T-cell (primary cell): ENCODE results near the gene RSRP1. TPM values are rescaled to one million over a fixed set of nuclear protein-coding genes. Genes with fewer than 3 reads are reported as not detected.
"Not testable (repeated sequence)": the region's sequence is repeated elsewhere in the genome, so short reads cannot be mapped to it uniquely, and the experiment has no call there.

ENCODE experiments used
- ATAC-seq, 4 experiments: fragments of 200-7000 bp in 3 of 4; fragments of 150-1000 bp in 1 of 4; cut with Tn5 transposase; replicated peaks in 1 of 4; 1 replicate in 3 of 4; 2 replicates in 1 of 4; pipeline ENCODE4 v1.10.0; 2021; ENCODE audit warnings: moderate library complexity in 3 of 4, mild to moderate bottlenecking in 2 of 4, moderate number of reproducible peaks in 1 of 4
- CTCF ChIA-PET, 2 donors: fragments of 300-600 bp; sonication (Branson Sonifier 250); formaldehyde crosslinking; loops; one replicate each; lab custom pipeline; 2022; ENCODE audit warnings: antibody characterized with exemption in 2 of 2; lab: Charles Lee
- POLR2A ChIA-PET, 2 donors: fragments of 300-600 bp; sonication (Branson Sonifier 250); formaldehyde crosslinking; loops; one replicate each; lab custom pipeline; 2022; ENCODE audit warnings: antibody characterized with exemption in 2 of 2; lab: Charles Lee
- DNase-seq, 35 experiments: peaks; one replicate each; pipeline versions ENCODE4 v3.0.0 to v3.0.0-alpha.2; 2013 to 2023
- H3K27ac ChIP-seq: one replicate; pipeline ENCODE4 v1.5.1; 2013; ENCODE audit warnings: low read length
- H3K27me3 ChIP-seq, 2 experiments: replicated peaks in 1 of 2; 1 replicate in 1 of 2; 2 replicates in 1 of 2; pipeline versions ENCODE4 v1.6.1 to v1.7.0; 2013; ENCODE audit warnings: low read length in 1 of 2, mixed read lengths in 1 of 2; ENCODE audit not compliant: control insufficient read depth in 2 of 2, insufficient read depth in 2 of 2; ENCODE audit errors: extremely low read depth in 1 of 2
- H3K36me3 ChIP-seq, 2 donors: 1 replicate in 1 of 2; 2 replicates in 1 of 2; pipeline versions ENCODE4 v1.6.1 to v1.7.0; 2013; ENCODE audit warnings: low read length in 1 of 2; ENCODE audit not compliant: control insufficient read depth in 2 of 2, insufficient read depth in 1 of 2; ENCODE audit errors: extremely low read depth in 1 of 2
- H3K4me1 ChIP-seq, 2 experiments: 1 replicate in 1 of 2; 2 replicates in 1 of 2; pipeline versions ENCODE4 v1.6.1 to v1.7.0; 2013; ENCODE audit warnings: low read length in 2 of 2, mixed read lengths in 1 of 2; ENCODE audit not compliant: insufficient read depth in 2 of 2, control insufficient read depth in 1 of 2; ENCODE audit errors: extremely low read depth in 1 of 2
- H3K4me3 ChIP-seq, 2 donors: 1 replicate in 1 of 2; 2 replicates in 1 of 2; pipeline versions ENCODE4 v1.5.1 to v1.7.0; 2013; ENCODE audit warnings: mild to moderate bottlenecking in 2 of 2, low read length in 1 of 2, moderate library complexity in 1 of 2; ENCODE audit not compliant: control insufficient read depth in 1 of 2; ENCODE audit errors: extremely low read depth in 1 of 2
- H3K9me3 ChIP-seq: 2 replicates; pipeline ENCODE4 v1.7.0; 2013
- H3K27ac Mint-ChIP-seq, 2 donors: one replicate each; pipeline ENCODE4 v1.8.0; 2020 to 2021; ENCODE audit warnings: mild to moderate bottlenecking in 2 of 2, mixed read lengths in 2 of 2
- H3K27me3 Mint-ChIP-seq, 2 donors: one replicate each; pipeline ENCODE4 v1.8.0; 2021 to 2022; ENCODE audit warnings: mixed read lengths in 2 of 2
- H3K36me3 Mint-ChIP-seq: one replicate; pipeline ENCODE4 v1.8.0; 2021; ENCODE audit warnings: mixed read lengths
- H3K4me1 Mint-ChIP-seq, 3 donors: one replicate each; pipeline ENCODE4 v1.8.0; 2020 to 2022; ENCODE audit warnings: mixed read lengths in 3 of 3, mild to moderate bottlenecking in 1 of 3
- H3K4me3 Mint-ChIP-seq, 3 donors: one replicate each; pipeline ENCODE4 v1.8.0; 2020 to 2022; ENCODE audit warnings: mild to moderate bottlenecking in 3 of 3, mixed read lengths in 3 of 3, moderate library complexity in 3 of 3
- H3K9me3 Mint-ChIP-seq, 3 donors: one replicate each; pipeline ENCODE4 v1.8.0; 2020 to 2022; ENCODE audit warnings: mixed read lengths in 3 of 3
- WGBS: methylation state at CpG from one replicate; pipeline ENCODE4 v1.1.5; 2013; ENCODE audit warnings: missing lambda C conversion rate; ENCODE audit not compliant: insufficient coverage; 5-methylcytosine and 5-hydroxymethylcytosine counted together
- total RNA-seq, 35 experiments: library from RNA in 6 of 35; stranded (reverse) in 6 of 35; fragments of 120-200 nt in 1 of 35; gene quantifications; one replicate each; pipeline versions ENCODE4 v1.2.1 to v1.2.4 and lab custom pipeline; 2013 to 2026

RSRP1 gene
- total RNA-seq, 5 donors from 2014 or later (not counting 1 experiment from before 2014, with no cell fraction given) = 433 to 572 (median 461) TPM

DNA sequence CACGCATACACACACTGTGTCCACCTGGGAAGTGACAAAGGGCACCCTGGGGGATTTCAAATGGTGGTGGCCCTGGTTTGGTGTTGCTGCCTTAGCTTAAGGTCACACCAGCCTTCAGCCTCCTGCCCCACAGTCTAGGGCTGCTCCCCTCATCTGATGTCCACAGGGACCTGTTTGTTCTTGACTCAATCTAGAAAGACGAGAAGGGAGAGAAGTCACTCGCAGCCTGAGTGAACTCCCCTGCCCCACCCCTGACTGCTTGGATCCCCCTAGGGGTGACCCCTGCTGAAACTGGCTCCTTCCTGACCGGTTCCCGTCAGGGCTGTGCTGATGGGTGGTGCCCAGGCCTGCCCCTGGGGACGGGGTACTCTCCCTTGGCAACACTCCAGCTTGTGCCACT is 39.9 kb upstream of the RSRP1 start:
- H3K4me3 Mint-ChIP-seq, H3K36me3 Mint-ChIP-seq, H3K27me3 Mint-ChIP-seq, H3K4me1 Mint-ChIP-seq, H3K9me3 ChIP-seq, POLR2A ChIA-PET, ATAC-seq, H3K36me3 ChIP-seq, H3K4me1 ChIP-seq, H3K9me3 Mint-ChIP-seq, H3K4me3 ChIP-seq, H3K27ac ChIP-seq, H3K27me3 ChIP-seq, DNase-seq, H3K27ac Mint-ChIP-seq: not testable (repeated sequence)
- no CpG with 5 or more reads among the region's 6 CpGs for WGBS
- CTCF ChIA-PET = interaction anchor here in 1 of 2 donors (0.6 kb wide), 1 partner anchor 118 kb away, joined by 9 read pairs; no protein-coding TSS in a partner anchor

DNA sequence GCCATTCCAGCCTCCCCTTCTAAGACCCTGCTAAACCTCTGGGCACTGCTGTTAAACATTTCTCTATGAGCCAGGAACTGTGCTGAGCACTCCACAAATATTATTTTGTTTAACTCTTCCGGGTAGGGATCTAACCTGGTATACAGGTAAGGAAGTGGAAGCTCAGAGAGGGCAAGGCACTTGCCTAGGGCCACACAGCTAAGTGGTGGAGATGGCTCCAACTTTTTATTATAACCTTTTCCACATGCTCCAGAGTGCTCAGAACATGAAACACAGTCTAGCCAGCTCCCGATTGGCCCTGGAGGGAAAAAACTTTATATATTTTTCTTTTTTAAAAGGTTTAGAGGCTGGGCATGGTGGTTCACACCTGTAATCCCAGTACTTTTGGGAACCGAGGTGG is 38.6 kb upstream of the RSRP1 start:
- H3K9me3 Mint-ChIP-seq, H3K36me3 ChIP-seq, H3K27me3 ChIP-seq, H3K4me1 ChIP-seq, H3K4me3 ChIP-seq, H3K4me3 Mint-ChIP-seq, H3K9me3 ChIP-seq, H3K27ac ChIP-seq, H3K36me3 Mint-ChIP-seq, DNase-seq, H3K4me1 Mint-ChIP-seq, H3K27ac Mint-ChIP-seq, H3K27me3 Mint-ChIP-seq, CTCF ChIA-PET, ATAC-seq: not testable (repeated sequence)
- no CpG with 5 or more reads among the region's 3 CpGs for WGBS
- POLR2A ChIA-PET = interaction anchor here (1.0 to 1.1 kb wide), 2 partner anchors 39 to 182 kb away, joined by 3 to 4 read pairs; partner anchors contain the start of gene RSRP1 (in 1 of the 2)

DNA sequence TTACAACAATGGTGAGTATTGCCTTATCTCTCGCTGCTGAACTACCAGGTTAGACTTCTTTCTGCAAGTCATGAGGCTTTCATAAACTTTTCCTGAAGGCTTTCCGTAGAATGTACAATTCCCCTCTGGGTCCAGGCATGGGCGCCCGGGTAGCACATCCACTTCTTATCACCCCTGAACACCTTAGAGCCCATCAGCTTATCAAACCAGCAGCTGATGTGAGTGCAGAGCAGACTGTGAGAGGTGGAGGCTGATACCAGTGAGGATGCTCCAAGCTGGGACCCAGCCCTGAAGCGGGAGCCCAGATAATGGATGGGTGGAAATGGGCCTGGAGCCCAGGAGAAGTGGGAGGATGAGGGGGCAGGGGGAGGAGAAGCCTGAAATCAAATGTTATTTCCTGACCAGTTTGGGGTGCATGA is 32.4 kb upstream of the RSRP1 start:
- H3K9me3 ChIP-seq, H3K36me3 Mint-ChIP-seq, CTCF ChIA-PET, H3K4me1 Mint-ChIP-seq, H3K4me1 ChIP-seq, H3K27me3 Mint-ChIP-seq, POLR2A ChIA-PET, H3K4me3 ChIP-seq, H3K4me3 Mint-ChIP-seq, ATAC-seq, H3K27ac Mint-ChIP-seq, DNase-seq, H3K36me3 ChIP-seq, H3K9me3 Mint-ChIP-seq, H3K27ac ChIP-seq, H3K27me3 ChIP-seq: not testable (repeated sequence)
- WGBS = no CpG with 5 or more reads among the region's 5 CpGs

DNA sequence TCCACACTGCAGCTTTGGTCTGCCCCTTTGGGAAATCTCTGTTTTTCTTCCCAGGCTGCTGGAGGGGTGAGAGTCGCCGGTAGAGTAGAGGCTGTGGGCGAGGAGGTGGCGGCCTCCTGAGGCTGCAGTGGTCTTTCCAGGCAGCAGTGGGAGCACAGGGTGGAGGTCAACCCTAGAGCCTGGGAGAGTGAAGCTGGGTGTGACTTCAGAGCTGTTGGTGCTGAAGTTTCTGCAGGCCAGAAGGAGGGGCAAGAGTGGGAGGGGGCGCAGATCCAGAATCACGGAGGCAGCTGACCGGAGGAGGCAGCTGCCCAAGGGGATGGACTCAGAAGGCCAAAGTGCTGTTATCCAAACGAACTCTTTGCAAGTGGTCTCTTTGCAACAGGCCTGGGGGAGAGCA is 31.5 kb upstream of the RSRP1 start:
- H3K27me3 ChIP-seq, DNase-seq, H3K36me3 ChIP-seq, H3K4me1 ChIP-seq, H3K4me3 ChIP-seq, POLR2A ChIA-PET, H3K4me1 Mint-ChIP-seq, H3K27me3 Mint-ChIP-seq, H3K9me3 Mint-ChIP-seq, CTCF ChIA-PET, H3K27ac ChIP-seq, H3K4me3 Mint-ChIP-seq, H3K9me3 ChIP-seq, H3K36me3 Mint-ChIP-seq, H3K27ac Mint-ChIP-seq, ATAC-seq: not testable (repeated sequence)
- WGBS = no CpG with 5 or more reads among the region's 8 CpGs

DNA sequence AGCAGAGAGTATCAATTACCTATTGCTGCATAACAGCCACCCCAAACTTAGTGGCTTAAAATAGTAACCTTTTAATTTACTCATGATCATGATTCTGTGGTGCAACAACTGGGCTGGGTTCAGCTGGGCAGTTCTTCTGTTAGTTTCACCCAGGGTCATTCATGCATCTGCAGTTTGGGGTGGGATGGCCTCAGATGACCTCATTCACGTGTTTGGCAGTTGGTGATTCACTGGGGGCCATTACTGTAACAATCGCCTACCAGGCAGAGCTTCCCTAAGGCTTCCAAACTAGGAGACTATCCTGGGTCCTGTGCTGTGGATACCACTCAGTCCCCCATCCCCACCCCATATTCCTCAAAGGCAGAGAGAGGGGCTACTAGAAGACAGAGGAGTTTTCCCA is 31.1 kb upstream of the RSRP1 start:
- ATAC-seq, H3K36me3 ChIP-seq, H3K4me3 Mint-ChIP-seq, H3K27ac ChIP-seq, H3K27ac Mint-ChIP-seq, H3K4me3 ChIP-seq, H3K9me3 ChIP-seq, H3K27me3 Mint-ChIP-seq, H3K4me1 Mint-ChIP-seq, H3K9me3 Mint-ChIP-seq, H3K27me3 ChIP-seq, H3K4me1 ChIP-seq, CTCF ChIA-PET, H3K36me3 Mint-ChIP-seq, DNase-seq: not testable (repeated sequence)
- WGBS = no CpG with 5 or more reads among the region's 2 CpGs
- POLR2A ChIA-PET = interaction anchor here in 1 of 2 donors (0.6 kb wide), 1 partner anchor 53 kb away, joined by 9 read pairs; no protein-coding TSS in a partner anchor

DNA sequence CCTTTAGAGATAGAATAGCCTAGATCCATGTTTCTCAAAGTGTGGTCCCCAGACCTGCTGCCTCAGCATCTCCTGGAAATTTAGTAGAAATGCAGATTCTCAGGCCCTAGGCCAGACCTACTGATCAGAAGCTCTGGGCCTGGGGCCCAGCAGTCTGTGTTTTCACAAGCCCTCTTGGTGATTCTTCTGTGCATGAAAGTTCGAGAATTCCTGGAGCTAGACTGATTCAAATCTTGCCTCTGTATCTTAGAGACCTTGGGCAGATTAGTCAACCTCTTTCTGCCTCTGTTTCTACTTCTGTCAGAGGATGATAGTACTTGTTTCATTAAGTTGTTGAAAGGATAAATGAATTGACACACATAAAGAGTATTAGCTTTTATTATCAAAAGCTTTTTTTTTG is 30.0 kb upstream of the RSRP1 start:
- POLR2A ChIA-PET, H3K27ac Mint-ChIP-seq: not testable (repeated sequence)

DNA sequence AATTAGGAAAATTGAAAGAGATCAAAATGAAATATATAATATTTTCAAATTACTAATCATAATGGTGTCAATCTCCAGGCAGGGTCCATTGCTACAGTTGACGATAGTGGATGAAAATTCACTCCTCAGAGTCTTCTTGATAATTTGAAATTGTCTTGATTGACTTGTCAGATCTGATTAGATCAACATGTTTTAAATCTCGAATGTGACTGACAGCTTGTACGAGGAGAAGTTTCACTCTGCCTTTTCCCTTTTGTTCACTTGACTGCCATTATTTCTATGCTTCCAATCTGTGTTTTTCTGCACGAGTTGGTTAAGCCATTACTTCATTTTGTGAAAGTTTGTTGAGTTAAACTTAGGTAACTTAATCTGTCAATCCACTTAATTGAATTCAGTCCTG is 28.4 kb upstream of the RSRP1 start:
- ATAC-seq, H3K4me3 Mint-ChIP-seq, H3K4me3 ChIP-seq, H3K27me3 ChIP-seq, H3K4me1 ChIP-seq, H3K9me3 ChIP-seq, H3K36me3 Mint-ChIP-seq, H3K27ac Mint-ChIP-seq, H3K4me1 Mint-ChIP-seq, H3K27ac ChIP-seq, DNase-seq, H3K27me3 Mint-ChIP-seq, CTCF ChIA-PET, H3K36me3 ChIP-seq, H3K9me3 Mint-ChIP-seq, POLR2A ChIA-PET: not testable (repeated sequence)
- no CpG with 5 or more reads among the region's 4 CpGs for whole genome bisulfite sequencing

More for the DNA sequence above, 30.0 kb upstream of the RSRP1 start:
- H3K4me3 Mint-ChIP-seq, H3K27me3 Mint-ChIP-seq, H3K4me1 Mint-ChIP-seq, H3K36me3 ChIP-seq, H3K9me3 ChIP-seq, CTCF ChIA-PET, H3K9me3 Mint-ChIP-seq, DNase-seq, H3K36me3 Mint-ChIP-seq, H3K27me3 ChIP-seq, ATAC-seq, H3K4me3 ChIP-seq, H3K4me1 ChIP-seq, H3K27ac ChIP-seq: not testable (repeated sequence)
- WGBS = no CpG with 5 or more reads among the region's 1 CpG
